Right renal pelvis (tissue), 4 donors: ENCODE results near the gene DSC1. TPM values are rescaled to one million over a fixed set of nuclear protein-coding genes. Genes with fewer than 3 reads are reported as not detected.
A peak's percentile ranks its signal among the peaks of the same experiment; 100 is the strongest.

ENCODE experiments used
- DNase-seq, 4 donors: peaks; one replicate each; pipeline ENCODE4 v3.0.0-alpha.2; 2013; ENCODE audit warnings: low read depth in 4 of 4, low spot score in 3 of 4, missing footprints in 1 of 4
- polyA plus RNA-seq, 4 donors: library from polyadenylated mRNA; unstranded; fragments of 120-200 nt; gene quantifications; one replicate each; pipeline ENCODE4 v1.2.1, GENCODE V29; 2013; ENCODE audit not compliant: insufficient read length in 4 of 4

DSC1 gene, protein sequence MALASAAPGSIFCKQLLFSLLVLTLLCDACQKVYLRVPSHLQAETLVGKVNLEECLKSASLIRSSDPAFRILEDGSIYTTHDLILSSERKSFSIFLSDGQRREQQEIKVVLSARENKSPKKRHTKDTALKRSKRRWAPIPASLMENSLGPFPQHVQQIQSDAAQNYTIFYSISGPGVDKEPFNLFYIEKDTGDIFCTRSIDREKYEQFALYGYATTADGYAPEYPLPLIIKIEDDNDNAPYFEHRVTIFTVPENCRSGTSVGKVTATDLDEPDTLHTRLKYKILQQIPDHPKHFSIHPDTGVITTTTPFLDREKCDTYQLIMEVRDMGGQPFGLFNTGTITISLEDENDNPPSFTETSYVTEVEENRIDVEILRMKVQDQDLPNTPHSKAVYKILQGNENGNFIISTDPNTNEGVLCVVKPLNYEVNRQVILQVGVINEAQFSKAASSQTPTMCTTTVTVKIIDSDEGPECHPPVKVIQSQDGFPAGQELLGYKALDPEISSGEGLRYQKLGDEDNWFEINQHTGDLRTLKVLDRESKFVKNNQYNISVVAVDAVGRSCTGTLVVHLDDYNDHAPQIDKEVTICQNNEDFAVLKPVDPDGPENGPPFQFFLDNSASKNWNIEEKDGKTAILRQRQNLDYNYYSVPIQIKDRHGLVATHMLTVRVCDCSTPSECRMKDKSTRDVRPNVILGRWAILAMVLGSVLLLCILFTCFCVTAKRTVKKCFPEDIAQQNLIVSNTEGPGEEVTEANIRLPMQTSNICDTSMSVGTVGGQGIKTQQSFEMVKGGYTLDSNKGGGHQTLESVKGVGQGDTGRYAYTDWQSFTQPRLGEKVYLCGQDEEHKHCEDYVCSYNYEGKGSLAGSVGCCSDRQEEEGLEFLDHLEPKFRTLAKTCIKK
- 1 to 10 TPM; 1.9 to 3.6 (median 2.2) TPM for polyA plus RNA-seq

- no peak for DNase-seq
Measured at GRCh38 chr18:31162825-31163435, at the start of gene DSC1. TSS of gene DSC1 (minus strand) at chr18:31162856. CDS start at chr18:31162594, 262 bp downstream.

- DNase-seq, result no peak
Measured at GRCh38 chr18:31211047-31211446, 48.4 kb upstream of the DSC1 start.

DNA sequence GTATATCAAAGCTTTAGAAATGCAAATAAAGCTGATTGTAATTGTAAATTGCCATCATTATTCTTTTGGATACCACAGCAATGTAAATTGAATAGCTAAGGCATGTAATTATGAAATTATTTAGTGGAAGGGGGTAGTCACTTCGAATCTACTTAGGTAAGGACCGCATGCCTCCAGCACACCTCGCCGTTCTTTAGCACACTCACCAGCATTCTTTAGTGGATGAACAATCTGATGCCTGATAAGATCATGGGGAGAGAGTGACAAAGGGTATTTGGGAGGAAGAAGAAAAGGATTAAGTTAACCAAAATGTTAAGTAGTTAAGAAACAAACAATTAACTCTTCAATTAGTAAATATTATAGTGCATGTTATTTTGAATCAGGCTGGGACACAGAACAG is 46.4 kb upstream of the DSC1 start:
- DNase-seq, result no peak

GRCh38 chr18:31207391-31207790 is 44.7 kb upstream of the DSC1 start:
- no peak for DNase-seq

DNA sequence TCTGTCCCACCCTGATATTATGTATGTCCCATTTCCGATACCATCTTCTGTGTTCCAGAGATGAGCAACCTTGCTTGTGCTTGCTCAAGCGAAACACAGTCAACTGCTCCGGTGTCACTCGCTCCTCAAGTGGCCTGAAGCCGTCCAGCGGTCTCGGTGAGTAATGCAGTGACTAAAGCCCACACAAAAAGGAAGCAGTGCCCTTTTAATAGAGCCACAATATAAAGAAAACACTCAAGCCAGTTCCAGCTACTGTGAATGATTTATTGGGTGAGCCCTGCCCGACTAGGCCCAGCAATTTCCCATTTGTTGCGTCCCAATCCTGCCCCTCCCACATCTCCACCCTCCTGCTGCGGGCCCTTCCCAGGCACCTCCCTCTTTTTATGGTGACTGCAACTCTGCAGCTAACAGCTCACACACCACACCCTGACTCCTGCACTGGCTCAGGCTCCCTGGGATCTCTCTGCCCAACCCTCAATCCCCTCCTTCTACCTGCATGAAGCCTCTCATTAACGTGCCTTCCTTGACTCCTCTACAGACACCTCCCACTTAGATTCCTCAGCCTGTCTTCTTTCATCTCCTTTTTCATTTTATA is 44.2 kb upstream of the DSC1 start:
- DNase-seq, result peak in 3 of 4 donors; percentile 60 to 80 (median 73)

DNA sequence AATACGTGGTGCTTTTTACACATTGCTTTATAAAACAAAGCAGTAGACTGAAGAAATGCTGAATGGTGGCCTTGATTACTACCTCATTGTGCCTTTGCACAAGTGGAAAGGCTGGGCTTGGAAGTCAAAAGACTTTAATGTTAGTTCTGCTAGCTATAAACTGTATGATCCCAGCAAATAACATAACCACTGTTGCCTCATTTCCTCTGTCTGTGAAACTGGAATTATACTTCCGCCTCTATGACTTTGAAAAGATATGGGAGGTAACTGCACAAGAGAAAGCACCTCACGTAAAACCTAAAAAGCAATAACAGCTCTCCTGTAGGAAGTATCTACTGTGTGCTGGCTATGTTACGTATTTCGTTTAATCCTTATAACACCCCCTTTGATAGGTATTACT is 43.4 kb upstream of the DSC1 start:
- no peak for DNase-seq

DNA sequence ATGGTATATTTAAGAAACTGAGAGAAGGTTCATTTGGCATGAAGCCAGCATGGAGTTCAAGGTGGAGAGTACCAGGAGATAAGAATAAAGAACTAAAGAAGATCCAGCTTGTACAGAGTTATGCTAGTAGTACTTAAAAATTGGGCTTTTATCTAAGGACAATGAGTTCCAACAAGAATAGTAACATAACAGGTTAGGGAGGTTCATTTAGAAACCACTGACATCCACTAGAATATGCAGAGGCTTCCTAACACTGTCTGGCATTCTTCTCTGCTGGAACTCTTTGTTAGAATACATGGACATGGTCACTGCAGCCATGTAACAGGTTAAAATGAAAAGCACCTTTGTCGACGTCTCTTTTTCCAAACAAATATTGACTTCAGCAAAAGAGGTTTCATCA is 42.6 kb upstream of the DSC1 start:
- DNase-seq, result no peak

- no peak for DNase-seq
Measured at GRCh38 chr18:31204833-31205232, 42.2 kb upstream of the DSC1 start.

- DNase-seq, result no peak
Measured at GRCh38 chr18:31204166-31204565, 41.5 kb upstream of the DSC1 start.

GRCh38 chr18:31203794-31204148 is 41.1 kb upstream of the DSC1 start:
- no peak for DNase-seq

DNA sequence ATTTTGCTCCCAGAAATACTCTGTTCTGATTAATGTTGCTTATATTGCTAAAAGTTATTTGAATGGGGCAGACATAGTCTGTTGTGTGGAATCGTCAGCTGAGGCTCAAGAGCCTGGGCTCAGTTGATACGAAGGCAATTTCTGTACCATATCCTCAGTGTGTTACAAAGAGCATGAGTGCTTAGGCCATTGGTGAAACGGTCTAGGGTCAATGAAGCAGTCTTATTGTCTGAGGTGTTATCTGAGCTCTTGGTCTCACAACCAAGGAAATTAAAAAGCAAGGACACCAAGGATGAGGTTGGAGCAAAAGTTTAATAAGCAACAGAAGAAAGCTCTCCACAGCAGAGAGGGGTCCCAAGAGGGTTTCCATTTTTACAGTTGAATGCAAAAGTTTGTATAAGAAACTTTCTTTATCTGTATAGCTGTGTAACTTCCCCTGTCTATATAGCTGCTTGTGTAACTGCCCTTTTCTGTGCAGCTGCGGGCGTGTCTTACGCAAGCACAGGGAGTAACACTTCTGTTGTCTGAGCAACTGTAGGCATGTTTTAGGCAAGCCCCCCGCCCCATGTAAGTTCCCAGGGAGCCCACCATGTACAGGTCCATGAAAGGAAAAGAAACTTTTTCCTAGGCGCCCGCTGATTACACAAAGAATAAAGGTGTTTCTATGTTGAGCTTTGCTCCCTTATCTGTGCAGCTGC is 40.6 kb upstream of the DSC1 start:
- no peak for DNase-seq

GRCh38 chr18:31199190-31199769 is 36.6 kb upstream of the DSC1 start:
- no peak for DNase-seq

DNA sequence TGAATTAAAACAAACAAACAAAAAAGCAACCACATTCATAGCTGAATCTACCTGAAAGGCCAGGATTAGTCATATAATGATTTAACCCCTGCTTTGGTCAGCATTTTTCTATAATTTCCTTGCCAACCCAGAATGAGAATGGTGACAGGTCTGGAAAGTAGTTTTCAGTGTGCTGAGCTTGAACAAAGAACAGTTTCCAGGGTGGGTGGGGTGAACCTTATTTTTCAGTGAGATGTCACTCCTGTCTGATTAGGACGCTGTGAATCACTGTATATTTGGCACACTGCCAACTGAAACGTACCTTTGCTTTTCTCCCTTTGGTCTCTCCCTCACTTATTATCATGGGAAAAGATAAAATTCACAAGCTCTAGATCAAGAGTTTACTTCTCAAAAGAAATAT is 35.0 kb upstream of the DSC1 start:
- no peak for DNase-seq

GRCh38 chr18:31195063-31195462 is 32.4 kb upstream of the DSC1 start:
- no peak for DNase-seq

GRCh38 chr18:31192086-31192776 is 29.6 kb upstream of the DSC1 start:
- DNase-seq, result no peak

- no peak for DNase-seq
Measured at GRCh38 chr18:31190919-31191318, 28.3 kb upstream of the DSC1 start.

DNA sequence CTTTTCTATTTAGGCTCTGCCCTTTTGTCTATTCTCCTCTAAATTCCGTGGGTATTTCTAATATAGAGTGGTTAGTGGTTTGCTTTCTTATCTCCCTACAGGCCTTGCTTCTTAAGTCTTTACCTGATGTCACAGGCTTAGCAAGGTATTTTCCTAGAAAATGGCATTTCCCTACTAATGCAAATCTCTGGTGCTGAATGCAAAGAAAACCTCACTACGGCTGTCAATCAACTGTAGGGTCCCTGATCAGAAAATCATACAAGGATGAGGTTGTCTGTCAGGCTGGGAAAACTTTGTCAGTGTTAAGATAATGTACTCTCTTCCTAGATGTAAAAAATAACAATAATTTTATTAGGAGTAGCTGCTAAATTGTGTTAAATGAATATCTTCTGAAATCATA is 27.1 kb upstream of the DSC1 start:
- no peak for DNase-seq

DNA sequence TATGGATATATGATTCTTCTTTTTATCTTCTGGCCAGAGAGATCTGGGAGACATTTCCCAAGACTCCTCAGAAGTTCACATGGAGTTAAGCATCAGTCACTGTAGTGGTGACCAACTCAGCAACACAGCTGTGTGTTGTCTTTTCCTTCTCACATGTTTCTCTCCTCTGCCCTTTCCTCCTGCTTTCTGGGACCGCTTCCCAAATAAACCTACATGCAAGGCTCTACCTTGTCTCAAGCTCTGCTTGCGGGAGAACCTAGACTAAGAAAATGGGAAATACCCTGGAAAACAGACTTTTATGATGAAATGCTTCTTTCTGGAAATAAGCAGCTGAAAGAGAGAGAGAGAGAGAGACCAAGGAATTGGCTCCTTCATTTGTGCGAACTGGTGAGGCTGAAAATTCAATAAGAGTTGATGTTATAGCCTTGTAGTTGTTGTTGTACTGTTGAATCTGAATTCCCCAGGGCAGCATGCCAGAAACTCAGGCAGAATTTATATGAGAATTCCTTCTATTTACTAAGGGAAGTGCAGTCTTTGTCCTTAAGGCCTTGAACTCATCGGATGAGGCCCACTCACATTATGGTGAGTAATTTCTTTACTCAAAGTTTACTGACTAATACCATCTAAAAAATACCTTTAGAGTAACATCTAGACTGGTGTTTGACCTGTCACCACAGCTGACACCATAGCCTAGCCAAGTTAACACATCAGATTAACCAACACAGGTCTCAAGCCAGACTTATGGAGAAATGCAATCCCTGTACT is 22.7 kb upstream of the DSC1 start:
- no peak for DNase-seq

DNA sequence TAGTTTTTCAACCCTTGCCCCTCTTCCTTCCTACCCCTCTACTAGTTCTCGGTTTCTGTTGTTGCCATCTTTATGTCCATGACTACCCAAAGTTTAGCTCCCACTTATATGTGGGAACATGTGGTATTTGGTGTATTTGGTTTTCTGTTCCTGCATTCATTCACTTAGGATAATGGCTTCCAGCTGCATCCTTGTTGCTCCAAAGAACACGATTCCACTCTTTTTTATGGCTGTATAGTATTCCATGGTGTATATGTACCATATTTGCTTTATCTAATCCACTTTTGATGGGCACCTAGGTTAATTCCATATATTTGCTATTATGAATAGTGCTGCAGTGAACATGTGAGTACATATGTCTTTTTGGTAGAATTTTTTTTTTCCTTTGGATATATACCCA is 20.6 kb upstream of the DSC1 start:
- no peak for DNase-seq
